ENCODE results near the gene TNFSF11. TPM values are rescaled to one million over a fixed set of nuclear protein-coding genes. Genes with fewer than 3 reads are reported as not detected.

The TNFSF11 gene
- total RNA-seq, 1 donor from 2014 or later = 0.29 TPM

GRCh38 chr13:42651936-42652641 is 78.1 kb downstream of the TNFSF11 start:
- DNase-seq (ENCODE audit: extremely low read depth, low read depth, low spot score) = no peak

GRCh38 chr13:42652642-42653415 is 78.9 kb downstream of the TNFSF11 start:
- DNase-seq (ENCODE audit: extremely low read depth, low read depth, low spot score) = no peak

GRCh38 chr13:42653679-42654078 is 79.7 kb downstream of the TNFSF11 start:
- no peak for DNase-seq (ENCODE audit: extremely low read depth, low read depth, low spot score)

GRCh38 chr13:42654212-42654611 is 80.3 kb downstream of the TNFSF11 start:
- DNase-seq (ENCODE audit: extremely low read depth, low read depth, low spot score) = no peak

GRCh38 chr13:42654722-42655121 is 80.8 kb downstream of the TNFSF11 start:
- no peak for DNase-seq (ENCODE audit: extremely low read depth, low read depth, low spot score)

- no peak for DNase-seq (ENCODE audit: extremely low read depth, low read depth, low spot score)
Observed at GRCh38 chr13:42656161-42656560, 82.2 kb downstream of the TNFSF11 start.

GRCh38 chr13:42656958-42657357 is 83.0 kb downstream of the TNFSF11 start:
- DNase-seq (ENCODE audit: extremely low read depth, low read depth, low spot score) = no peak

Other genes with a start within 250 kb of the TNFSF11 start
- gene FAM216B, start 207.4 kb downstream of the TNFSF11 start, total RNA-seq = not detected in 2 replicates